Gastrocnemius medialis (tissue), 4 donors: Measurements from ENCODE around the gene HDAC4. TPM values are rescaled to one million over a fixed set of nuclear protein-coding genes. Genes with fewer than 3 reads are reported as not detected.
A peak's percentile ranks its signal among the peaks of the same experiment; 100 is the strongest.

Experiments used
- ATAC-seq, 2 donors: fragments of 150-250 bp; one replicate each; pipeline ENCODE4 v1.9.1; 2016
- DNase-seq, 2 donors: peaks; one replicate each; pipeline ENCODE4 v3.0.0-alpha.2; 2019
- H3K27ac ChIP-seq, 4 donors: fragments of 200-600 bp; sonication (generic); 1 replicate in 1 of 4; 2 replicates in 3 of 4; pipeline ENCODE4 v1.5.1; 2016 to 2018; ENCODE audit warnings: mild to moderate bottlenecking in 2 of 4, moderate library complexity in 1 of 4
- H3K27me3 ChIP-seq, 3 donors: fragments of 200-600 bp; sonication (generic) in 2 of 3; 1 replicate in 1 of 3; 2 replicates in 2 of 3; pipeline versions ENCODE4 v1.5.1 to v1.6.0; 2016 to 2019; ENCODE audit warnings: mild to moderate bottlenecking in 1 of 3, moderate library complexity in 1 of 3
- H3K36me3 ChIP-seq, 2 donors: fragments of 200-600 bp; sonication (generic) in 1 of 2; one replicate each; pipeline ENCODE4 v1.5.1; 2017 to 2018
- H3K4me1 ChIP-seq, 2 donors: fragments of 200-600 bp; sonication (generic) in 1 of 2; one replicate each; pipeline ENCODE4 v1.5.1; 2016 to 2017; ENCODE audit warnings: mild to moderate bottlenecking in 2 of 2
- H3K4me3 ChIP-seq, 4 donors: fragments of 200-600 bp; sonication (generic) in 3 of 4; 1 replicate in 1 of 4; 2 replicates in 3 of 4; pipeline ENCODE4 v1.5.1; 2016 to 2019; ENCODE audit warnings: mild to moderate bottlenecking in 2 of 4
- H3K9me3 ChIP-seq, 3 donors: fragments of 200-600 bp; sonication (generic) in 2 of 3; 1 replicate in 1 of 3; 2 replicates in 2 of 3; pipeline ENCODE4 v1.5.1; 2016 to 2019
- POLR2A ChIP-seq, 2 donors: fragments of 450-650 bp; IDR thresholded peaks; one replicate each; pipeline ENCODE4 v1.6.1; 2017; ENCODE audit warnings: antibody characterized with exemption in 2 of 2, mild to moderate bottlenecking in 2 of 2, moderate library complexity in 2 of 2
- in situ Hi-C, 4 donors: fragments of 200-750 bp; cut with MboI; loops; one replicate each; pipeline versions ENCODE4 v1.15.0 to v1.8.0; 2017; ENCODE audit warnings: low sequenced_read_pairs in 4 of 4
- intact Hi-C: fragments of 100-400 bp; cut with DNase I; formaldehyde crosslinking; loops from one replicate; pipeline ENCODE4 v1.15.1; 2023; ENCODE audit warnings: low total_unique reads
- total RNA-seq, 4 donors: library from RNA; depleted of rRNA; stranded (reverse); fragments of >200 nt; gene quantifications; one replicate each; pipeline versions ENCODE4 v1.1.0 to v1.2.3, GENCODE V29; 2016
- TF ChIP-seq, protein P1 (sequence below), 5 experiments: fragments of 450-650 bp in 3 of 5; fragments of 200-600 bp in 2 of 5; sonication (generic) in 2 of 5; IDR thresholded peaks in 4 of 5; conservative IDR thresholded peaks in 1 of 5; 1 replicate in 4 of 5; 2 replicates in 1 of 5; pipeline ENCODE4 v1.5.1; 2016 to 2019; ENCODE audit warnings: antibody characterized with exemption in 5 of 5, mild to moderate bottlenecking in 3 of 5, moderate library complexity in 3 of 5

The HDAC4 gene
- total RNA-seq, 4 donors from 2014 or later, result 23.6 to 257 (median 119) TPM

DNA sequence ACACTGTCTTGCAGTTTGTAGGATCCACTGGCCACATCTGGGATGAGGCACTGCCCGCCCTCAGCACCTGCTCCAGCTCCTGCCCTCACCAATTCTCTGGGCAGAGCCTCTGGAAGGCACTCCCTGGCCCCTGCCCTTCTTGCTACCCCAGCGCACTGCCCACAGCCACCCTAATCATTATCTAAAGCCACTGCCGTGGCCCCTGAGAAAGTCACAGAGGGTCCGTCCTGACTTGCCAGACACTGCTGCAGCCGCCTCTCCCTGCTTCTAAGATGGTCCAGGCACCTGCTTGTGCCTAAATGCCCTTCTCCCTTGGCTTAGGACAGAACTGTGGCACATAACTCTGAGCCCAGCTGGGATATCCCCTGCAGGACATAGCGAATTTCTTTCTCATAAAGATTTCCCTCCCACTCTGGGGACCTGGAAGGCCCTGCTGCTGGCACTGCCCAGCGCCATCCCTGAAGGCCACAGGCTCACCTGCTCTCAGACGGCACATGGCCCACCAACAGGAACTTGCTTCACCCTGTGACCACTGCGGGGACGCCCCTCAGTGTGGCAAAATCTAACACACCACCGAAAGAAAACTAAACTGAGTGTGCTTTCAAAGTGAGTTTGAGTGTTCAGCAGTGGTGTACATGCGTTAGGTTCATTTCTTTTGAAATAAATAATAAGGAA is 244.9 kb downstream of the HDAC4 start:
- DNase-seq (peak in 1 of 2 donors; percentile 11), ATAC-seq (no peak)
- intact Hi-C loops (no loop called here), in situ Hi-C loops (no loop called here)
- Histone ChIP-seq H3K36me3 (peaks cover 0 to 36% of the 10 kb centered on the region in 2 donors), H3K4me1 (peaks cover 16 to 30% of the 10 kb centered on the region in 2 donors), H3K9me3 (no peaks in the 10 kb centered on the region), H3K4me3 (no peak overlapping the region), H3K27ac (peak overlapping the region; percentile 71 to 93 (median 86)), H3K27me3 (no peaks in the 10 kb centered on the region)
- TF ChIP-seq POLR2A (IDR thresholded peaks at IDR 0.05), result no peak
- TF ChIP-seq, protein P1, sequence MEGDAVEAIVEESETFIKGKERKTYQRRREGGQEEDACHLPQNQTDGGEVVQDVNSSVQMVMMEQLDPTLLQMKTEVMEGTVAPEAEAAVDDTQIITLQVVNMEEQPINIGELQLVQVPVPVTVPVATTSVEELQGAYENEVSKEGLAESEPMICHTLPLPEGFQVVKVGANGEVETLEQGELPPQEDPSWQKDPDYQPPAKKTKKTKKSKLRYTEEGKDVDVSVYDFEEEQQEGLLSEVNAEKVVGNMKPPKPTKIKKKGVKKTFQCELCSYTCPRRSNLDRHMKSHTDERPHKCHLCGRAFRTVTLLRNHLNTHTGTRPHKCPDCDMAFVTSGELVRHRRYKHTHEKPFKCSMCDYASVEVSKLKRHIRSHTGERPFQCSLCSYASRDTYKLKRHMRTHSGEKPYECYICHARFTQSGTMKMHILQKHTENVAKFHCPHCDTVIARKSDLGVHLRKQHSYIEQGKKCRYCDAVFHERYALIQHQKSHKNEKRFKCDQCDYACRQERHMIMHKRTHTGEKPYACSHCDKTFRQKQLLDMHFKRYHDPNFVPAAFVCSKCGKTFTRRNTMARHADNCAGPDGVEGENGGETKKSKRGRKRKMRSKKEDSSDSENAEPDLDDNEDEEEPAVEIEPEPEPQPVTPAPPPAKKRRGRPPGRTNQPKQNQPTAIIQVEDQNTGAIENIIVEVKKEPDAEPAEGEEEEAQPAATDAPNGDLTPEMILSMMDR (IDR thresholded peaks at IDR 0.05 in 4 of 5, conservative IDR thresholded peaks at IDR 0.05 in 1 of 5), result no peak

GRCh38 chr2:239154971-239155805 is 245.6 kb downstream of the HDAC4 start:
- intact Hi-C loops (no loop called here), in situ Hi-C loops (no loop called here)
- H3K27ac ChIP-seq, result peak overlapping the region; percentile 71 to 93 (median 86)
- peaks cover 16 to 33% of the 10 kb centered on the region in 2 donors for H3K4me1 ChIP-seq
- peaks cover 0 to 28% of the 10 kb centered on the region in 2 donors for H3K36me3 ChIP-seq
- no peaks in the 10 kb centered on the region for H3K9me3 ChIP-seq
- ATAC-seq, result no peak
- no peak overlapping the region for H3K4me3 ChIP-seq
- no peaks in the 10 kb centered on the region for H3K27me3 ChIP-seq
- peak in 1 of 2 donors; percentile 15 for DNase-seq
- TF ChIP-seq, protein P1 (IDR thresholded peaks at IDR 0.05 in 4 of 5, conservative IDR thresholded peaks at IDR 0.05 in 1 of 5), result no peak
- TF ChIP-seq POLR2A (IDR thresholded peaks at IDR 0.05), result no peak

GRCh38 chr2:239153806-239154591 is 246.8 kb downstream of the HDAC4 start:
- peaks cover 0 to 28% of the 10 kb centered on the region in 2 donors for H3K36me3 ChIP-seq
- peak in 1 of 2 donors; percentile 11 for DNase-seq

GRCh38 chr2:239152916-239153305 is 247.9 kb downstream of the HDAC4 start:
- Histone ChIP-seq H3K27ac (peak overlapping the region; percentile 71 to 93 (median 86)), H3K4me1 (peaks cover 16 to 32% of the 10 kb centered on the region in 2 donors), H3K4me3 (no peak overlapping the region), H3K9me3 (no peaks in the 10 kb centered on the region), H3K27me3 (no peaks in the 10 kb centered on the region), H3K36me3 (peaks cover 0 to 39% of the 10 kb centered on the region in 2 donors)
- peak in 1 of 2 donors; percentile 21 for DNase-seq
- in situ Hi-C loops, result no loop called here
- no peak for ATAC-seq
- intact Hi-C loops, result no loop called here
- TF ChIP-seq, protein P1 (IDR thresholded peaks at IDR 0.05 in 4 of 5, conservative IDR thresholded peaks at IDR 0.05 in 1 of 5), result no peak

More at GRCh38 chr2:239153806-239154591, 246.8 kb downstream of the HDAC4 start:
- Histone ChIP-seq H3K27me3 (no peaks in the 10 kb centered on the region), H3K9me3 (no peaks in the 10 kb centered on the region), H3K4me1 (peaks cover 16 to 33% of the 10 kb centered on the region in 2 donors), H3K4me3 (no peak overlapping the region), H3K27ac (peak overlapping the region; percentile 71 to 93 (median 86))
- no peak for ATAC-seq
- intact Hi-C loops, result no loop called here
- TF ChIP-seq, protein P1 (IDR thresholded peaks at IDR 0.05 in 4 of 5, conservative IDR thresholded peaks at IDR 0.05 in 1 of 5), result no peak
- TF ChIP-seq POLR2A (IDR thresholded peaks at IDR 0.05), result no peak
- in situ Hi-C loops, result no loop called here
